CD14-positive monocyte (primary cell): ENCODE data around the gene U2AF1. TPM values are rescaled to one million over a fixed set of nuclear protein-coding genes. Genes with fewer than 3 reads are reported as not detected.
"Not testable (repeated sequence)": the region's sequence is repeated elsewhere in the genome, so short reads cannot be mapped to it uniquely, and the experiment has no call there.

ENCODE experiments used
- DNase-seq, 3 donors: peaks; one replicate each; pipeline ENCODE4 v3.0.0-alpha.2; 2011 to 2022
- H2AFZ ChIP-seq: 2 replicates; pipeline ENCODE4 v1.6.0; 2012; ENCODE audit warnings: mild to moderate bottlenecking, low read depth, low read length, inconsistent platforms; ENCODE audit not compliant: insufficient read depth, poor library complexity, severe bottlenecking
- H3K27ac ChIP-seq, 2 donors: 1 replicate in 1 of 2; 2 replicates in 1 of 2; pipeline ENCODE4 v1.5.1; 2012 to 2013; ENCODE audit warnings: low read length in 2 of 2, control low read depth in 1 of 2, inconsistent platforms in 1 of 2, low read depth in 1 of 2, mild to moderate bottlenecking in 1 of 2
- H3K27me3 ChIP-seq, 2 donors: one replicate each; pipeline versions ENCODE4 v1.6.0 to v1.6.1; 2011 to 2013; ENCODE audit warnings: low read length in 2 of 2; ENCODE audit not compliant: control insufficient read depth in 2 of 2, insufficient read depth in 2 of 2
- H3K36me3 ChIP-seq, 2 donors: replicated peaks in 1 of 2; 1 replicate in 1 of 2; 2 replicates in 1 of 2; pipeline versions ENCODE4 v1.5.1 to v1.6.1; 2012 to 2013; ENCODE audit warnings: low read length in 2 of 2, control low read depth in 1 of 2, inconsistent platforms in 1 of 2, mild to moderate bottlenecking in 1 of 2; ENCODE audit not compliant: insufficient read depth in 2 of 2, control insufficient read depth in 1 of 2
- H3K4me1 ChIP-seq, 2 donors: 1 replicate in 1 of 2; 2 replicates in 1 of 2; pipeline versions ENCODE4 v1.5.1 to v1.6.1; 2012 to 2013; ENCODE audit warnings: low read length in 2 of 2, control low read depth in 1 of 2, inconsistent platforms in 1 of 2, mild to moderate bottlenecking in 1 of 2, moderate library complexity in 1 of 2; ENCODE audit not compliant: insufficient read depth in 2 of 2, control insufficient read depth in 1 of 2
- H3K4me2 ChIP-seq: replicated peaks from 2 replicates; pipeline ENCODE3; 2012; ENCODE audit warnings: low read length, moderate library complexity, mild to moderate bottlenecking; ENCODE audit not compliant: poor library complexity, severe bottlenecking; ENCODE audit errors: extremely low read depth
- H3K4me3 ChIP-seq, 3 experiments: fragments of 200-600 bp in 1 of 3; sonication (generic) in 1 of 3; replicated peaks in 1 of 3; 1 replicate in 2 of 3; 2 replicates in 1 of 3; pipeline ENCODE4 v1.5.1; 2011 to 2013; ENCODE audit warnings: low read length in 3 of 3, mild to moderate bottlenecking in 3 of 3, control low read depth in 2 of 3, low read depth in 2 of 3, inconsistent platforms in 1 of 3, moderate library complexity in 1 of 3
- H3K79me2 ChIP-seq: 2 replicates; pipeline ENCODE4 v1.6.0; 2012; ENCODE audit warnings: mild to moderate bottlenecking, control low read depth, inconsistent platforms, low read length, moderate library complexity; ENCODE audit not compliant: insufficient read depth
- H3K9ac ChIP-seq: 2 replicates; pipeline ENCODE4 v1.6.0; 2017; ENCODE audit warnings: low read length, mild to moderate bottlenecking; ENCODE audit not compliant: insufficient read depth, poor library complexity, severe bottlenecking
- H3K9me3 ChIP-seq, 2 donors: replicated peaks in 1 of 2; 1 replicate in 1 of 2; 2 replicates in 1 of 2; pipeline versions ENCODE4 v1.5.1 to v1.6.1; 2012 to 2013; ENCODE audit warnings: low read length in 2 of 2, control low read depth in 1 of 2; ENCODE audit not compliant: control insufficient read depth in 1 of 2, insufficient read depth in 1 of 2
- H4K20me1 ChIP-seq: 2 replicates; pipeline ENCODE4 v1.6.0; 2012; ENCODE audit warnings: mild to moderate bottlenecking, low read length, control low read depth, moderate library complexity; ENCODE audit not compliant: insufficient read depth
- H3K27ac Mint-ChIP-seq, 7 donors: one replicate each; pipeline ENCODE4 v1.8.0; 2020; ENCODE audit warnings: mild to moderate bottlenecking in 7 of 7, mixed read lengths in 7 of 7, moderate library complexity in 6 of 7, inconsistent platforms in 2 of 7
- H3K27me3 Mint-ChIP-seq, 3 donors: one replicate each; pipeline ENCODE4 v1.8.0; 2021 to 2022; ENCODE audit warnings: low read depth in 3 of 3, mild to moderate bottlenecking in 3 of 3, mixed read lengths in 3 of 3, moderate library complexity in 3 of 3, inconsistent platforms in 1 of 3
- H3K36me3 Mint-ChIP-seq, 2 donors: one replicate each; pipeline ENCODE4 v1.8.0; 2020; ENCODE audit warnings: mixed read lengths in 2 of 2, inconsistent platforms in 1 of 2, mild to moderate bottlenecking in 1 of 2
- H3K4me1 Mint-ChIP-seq: one replicate; pipeline ENCODE4 v1.8.0; 2020; ENCODE audit warnings: mild to moderate bottlenecking, mixed read lengths
- H3K4me3 Mint-ChIP-seq, 2 donors: one replicate each; pipeline ENCODE4 v1.8.0; 2020; ENCODE audit warnings: mild to moderate bottlenecking in 2 of 2, mixed read lengths in 2 of 2, moderate library complexity in 1 of 2
- H3K9me3 Mint-ChIP-seq, 7 donors: one replicate each; pipeline ENCODE4 v1.8.0; 2020 to 2022; ENCODE audit warnings: mixed read lengths in 7 of 7, mild to moderate bottlenecking in 6 of 7, moderate library complexity in 6 of 7, inconsistent platforms in 2 of 7
- WGBS: methylation state at CpG from one replicate; pipeline ENCODE4 v1.1.5; 2013; ENCODE audit warnings: missing lambda C conversion rate; ENCODE audit not compliant: insufficient coverage; 5-methylcytosine and 5-hydroxymethylcytosine counted together
- intact Hi-C, 2 donors: fragments of 100-400 bp; cut with micrococcal nuclease; formaldehyde crosslinking; loops; one replicate each; pipeline versions ENCODE4 v1.15.0 to v1.15.1; 2023
- polyA plus RNA-seq, 3 donors: library from polyadenylated mRNA; depleted of rRNA in 1 of 3; unstranded in 2 of 3; stranded (reverse) in 1 of 3; fragments of 300-500 nt in 2 of 3; fragments of >200 nt in 1 of 3; fragmentation: Illumina TruSeq in 2 of 3; gene quantifications; 1 replicate in 2 of 3; 2 replicates in 1 of 3; pipeline ENCODE4 v1.2.3, GENCODE V29; 2012 to 2021

U2AF1 gene
- polyA plus RNA-seq, 3 donors, result 38.4 to 111 (median 39.3) TPM

GRCh38 chr21:43066690-43067089 is 40.7 kb downstream of the U2AF1 start:
- WGBS, result no CpG with 5 or more reads among the region's 12 CpGs
- H2AFZ ChIP-seq, H3K27me3 Mint-ChIP-seq, H3K27me3 ChIP-seq, H3K36me3 Mint-ChIP-seq, H3K4me3 ChIP-seq, H4K20me1 ChIP-seq, H3K4me1 Mint-ChIP-seq, H3K9me3 Mint-ChIP-seq, H3K9me3 ChIP-seq, H3K4me3 Mint-ChIP-seq, intact Hi-C loops, H3K27ac ChIP-seq, H3K9ac ChIP-seq, H3K79me2 ChIP-seq, H3K36me3 ChIP-seq, H3K4me1 ChIP-seq, H3K27ac Mint-ChIP-seq, H3K4me2 ChIP-seq, DNase-seq: not testable (repeated sequence)

DNA sequence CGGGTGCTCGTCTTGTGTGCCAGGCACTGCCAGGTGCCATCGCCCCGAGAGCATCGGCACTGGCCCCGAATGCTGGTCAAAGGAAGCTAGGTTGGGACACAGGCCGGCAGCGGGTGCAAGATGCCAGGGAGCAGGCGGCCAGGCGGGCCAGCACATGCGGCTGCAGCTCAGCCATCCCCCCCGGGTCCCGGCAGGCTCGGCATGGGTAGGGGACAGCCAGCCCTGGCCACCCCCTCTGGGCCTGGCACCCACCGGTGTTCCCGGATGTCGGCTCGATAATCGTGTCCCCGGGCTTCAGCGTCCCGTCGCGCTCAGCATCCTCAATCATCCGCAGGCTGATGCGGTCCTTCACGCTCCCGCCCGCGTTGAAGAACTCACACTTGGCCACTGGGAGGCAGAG is 41.4 kb downstream of the U2AF1 start:
- H3K4me3 Mint-ChIP-seq, H3K36me3 Mint-ChIP-seq, H2AFZ ChIP-seq, H3K4me1 Mint-ChIP-seq, H3K4me3 ChIP-seq, intact Hi-C loops, H3K27ac ChIP-seq, H4K20me1 ChIP-seq, H3K36me3 ChIP-seq, H3K4me2 ChIP-seq, H3K27me3 ChIP-seq, H3K4me1 ChIP-seq, H3K27me3 Mint-ChIP-seq, H3K79me2 ChIP-seq, H3K9ac ChIP-seq, H3K9me3 ChIP-seq, DNase-seq, H3K27ac Mint-ChIP-seq, H3K9me3 Mint-ChIP-seq: not testable (repeated sequence)
- WGBS, result no CpG with 5 or more reads among the region's 30 CpGs

GRCh38 chr21:43064265-43064917 is 43.0 kb downstream of the U2AF1 start:
- H3K4me1 Mint-ChIP-seq, H3K36me3 ChIP-seq, H3K4me3 Mint-ChIP-seq, H3K27me3 ChIP-seq, DNase-seq, H3K4me2 ChIP-seq, H3K4me3 ChIP-seq, H3K4me1 ChIP-seq, H4K20me1 ChIP-seq, H2AFZ ChIP-seq, H3K9me3 Mint-ChIP-seq, H3K36me3 Mint-ChIP-seq, H3K9me3 ChIP-seq, H3K9ac ChIP-seq, intact Hi-C loops, H3K27ac Mint-ChIP-seq, H3K79me2 ChIP-seq, H3K27ac ChIP-seq, H3K27me3 Mint-ChIP-seq: not testable (repeated sequence)
- WGBS, result no CpG with 5 or more reads among the region's 22 CpGs

GRCh38 chr21:43062955-43063664 is 44.3 kb downstream of the U2AF1 start:
- H3K4me3 Mint-ChIP-seq, intact Hi-C loops, H3K9ac ChIP-seq, H3K4me2 ChIP-seq, H3K4me1 ChIP-seq, H4K20me1 ChIP-seq, H3K9me3 ChIP-seq, H3K36me3 Mint-ChIP-seq, H3K4me1 Mint-ChIP-seq, H2AFZ ChIP-seq, H3K27me3 Mint-ChIP-seq, H3K4me3 ChIP-seq, H3K27ac ChIP-seq, H3K79me2 ChIP-seq, H3K9me3 Mint-ChIP-seq, DNase-seq, H3K36me3 ChIP-seq, H3K27me3 ChIP-seq, H3K27ac Mint-ChIP-seq: not testable (repeated sequence)
- WGBS, result no CpG with 5 or more reads among the region's 28 CpGs
